Prostate gland (tissue), 2 donors: ENCODE measurements around the gene SGCD. TPM values are rescaled to one million over a fixed set of nuclear protein-coding genes. Genes with fewer than 3 reads are reported as not detected.
A peak's percentile ranks its signal among the peaks of the same experiment; 100 is the strongest.

Experiments
- DNase-seq: peaks from one replicate; pipeline ENCODE4 v3.0.0-alpha.2; 2019; ENCODE audit warnings: low spot score
- H3K27ac ChIP-seq, 2 donors: fragments of 200-600 bp; sonication (generic); 2 replicates each; pipeline ENCODE4 v1.5.1; 2017 to 2019
- H3K27me3 ChIP-seq: fragments of 200-600 bp; sonication (generic); replicated peaks from 2 replicates; pipeline ENCODE4 v1.5.1; 2019; ENCODE audit not compliant: insufficient read depth
- H3K36me3 ChIP-seq, 2 donors: fragments of 200-600 bp; sonication (generic); 1 replicate in 1 of 2; 2 replicates in 1 of 2; pipeline versions ENCODE4 v1.5.1 to v1.8.1; 2017 to 2019
- H3K4me1 ChIP-seq: fragments of 200-600 bp; sonication (generic); replicated peaks from 2 replicates; pipeline ENCODE4 v1.5.1; 2019
- H3K4me3 ChIP-seq, 2 donors: fragments of 200-600 bp; sonication (generic); 2 replicates each; pipeline ENCODE4 v1.5.1; 2017 to 2019
- H3K9me3 ChIP-seq: fragments of 200-600 bp; sonication (generic); 2 replicates; pipeline ENCODE4 v1.5.1; 2017
- CTCF ChIP-seq, 4 experiments: fragments of 200-600 bp in 2 of 4; fragments of 450-650 bp in 2 of 4; sonication (generic) in 2 of 4; IDR thresholded peaks; 1 replicate in 3 of 4; 2 replicates in 1 of 4; pipeline ENCODE4 v1.5.1; 2016 to 2019; ENCODE audit warnings: antibody characterized with exemption in 4 of 4, mild to moderate bottlenecking in 2 of 4, moderate library complexity in 2 of 4
- POLR2A ChIP-seq: fragments of 450-650 bp; IDR thresholded peaks from one replicate; pipeline ENCODE4 v1.6.1; 2016; ENCODE audit warnings: antibody characterized with exemption, mild to moderate bottlenecking
- POLR2AphosphoS5 ChIP-seq: sonication (generic); formaldehyde crosslinking; IDR thresholded peaks from one replicate; pipeline ENCODE4 v1.6.1; 2017; ENCODE audit warnings: antibody characterized with exemption
- WGBS: methylation state at CpG from one replicate; pipeline ENCODE4 v1.1.5; 2018; 5-methylcytosine and 5-hydroxymethylcytosine counted together
- intact Hi-C: fragments of 100-400 bp; cut with DNase I; formaldehyde crosslinking; loops from one replicate; pipeline ENCODE4 v1.14.2; 2022
- total RNA-seq, 2 donors: library from RNA; depleted of rRNA; stranded (reverse); fragments of >200 nt; gene quantifications; one replicate each; pipeline ENCODE4 v1.1.0, GENCODE V29; 2016

The SGCD gene
- total RNA-seq, 2 donors from 2014 or later: 3.2 to 3.6 TPM

GRCh38 chr5:156532921-156533320 is 206.0 kb downstream of the SGCD start:
- TF ChIP-seq POLR2AphosphoS5 (peak; percentile 53), CTCF (IDR thresholded peaks at IDR 0.05) (no peak), POLR2A (no peak)
- no peak overlapping the region for H3K4me3 ChIP-seq
- peak; percentile 4 for DNase-seq
- H3K4me1 ChIP-seq: no peaks in the 10 kb centered on the region
- H3K36me3 ChIP-seq: no peaks in the 10 kb centered on the region
- H3K9me3 ChIP-seq: no peaks in the 10 kb centered on the region
- H3K27ac ChIP-seq: no peak overlapping the region
- 68% methylated on average over 4 of the region's 4 CpGs for WGBS
- intact Hi-C loops: no loop called here
- H3K27me3 ChIP-seq: no peaks in the 10 kb centered on the region

GRCh38 chr5:156534085-156534484 is 207.1 kb downstream of the SGCD start:
- 75% methylated on average over 2 of the region's 2 CpGs for WGBS
- no peak overlapping the region for H3K4me3 ChIP-seq
- no peaks in the 10 kb centered on the region for H3K9me3 ChIP-seq
- intact Hi-C loops: no loop called here
- H3K27me3 ChIP-seq: no peaks in the 10 kb centered on the region
- H3K27ac ChIP-seq: no peak overlapping the region
- H3K36me3 ChIP-seq: no peaks in the 10 kb centered on the region
- H3K4me1 ChIP-seq: no peaks in the 10 kb centered on the region
- TF ChIP-seq POLR2A: no peak
- no peak for TF ChIP-seq CTCF (IDR thresholded peaks at IDR 0.05)
- no peak for TF ChIP-seq POLR2AphosphoS5
- DNase-seq: no peak

GRCh38 chr5:156534906-156535485 is 208.0 kb downstream of the SGCD start:
- no peak for TF ChIP-seq POLR2AphosphoS5
- TF ChIP-seq POLR2A: no peak
- TF ChIP-seq CTCF (IDR thresholded peaks at IDR 0.05): no peak
- no peaks in the 10 kb centered on the region for H3K27me3 ChIP-seq
- no peak overlapping the region for H3K27ac ChIP-seq
- no peaks in the 10 kb centered on the region for H3K9me3 ChIP-seq
- no peak overlapping the region for H3K4me3 ChIP-seq
- intact Hi-C loops: no loop called here
- H3K36me3 ChIP-seq: no peaks in the 10 kb centered on the region
- no peaks in the 10 kb centered on the region for H3K4me1 ChIP-seq
- 73% methylated on average over 2 of the region's 2 CpGs for WGBS
- DNase-seq: no peak

GRCh38 chr5:156540491-156540890 is 213.5 kb downstream of the SGCD start:
- no peaks in the 10 kb centered on the region for H3K4me1 ChIP-seq
- H3K27me3 ChIP-seq: no peaks in the 10 kb centered on the region
- no peaks in the 10 kb centered on the region for H3K36me3 ChIP-seq
- intact Hi-C loops: no loop called here
- no peak for DNase-seq
- TF ChIP-seq POLR2AphosphoS5 (no peak), POLR2A (no peak), CTCF (IDR thresholded peaks at IDR 0.05) (no peak)
- WGBS: 76% methylated on average over 3 of the region's 3 CpGs
- no peak overlapping the region for H3K27ac ChIP-seq
- H3K9me3 ChIP-seq: no peaks in the 10 kb centered on the region
- no peak overlapping the region for H3K4me3 ChIP-seq

GRCh38 chr5:156541582-156541981 is 214.6 kb downstream of the SGCD start:
- no peak overlapping the region for H3K27ac ChIP-seq
- no peaks in the 10 kb centered on the region for H3K9me3 ChIP-seq
- no peaks in the 10 kb centered on the region for H3K27me3 ChIP-seq
- no peak for DNase-seq
- intact Hi-C loops: no loop called here
- 60% methylated on average over 2 of the region's 2 CpGs for WGBS
- no peaks in the 10 kb centered on the region for H3K4me1 ChIP-seq
- no peak overlapping the region for H3K4me3 ChIP-seq
- TF ChIP-seq POLR2A (no peak), POLR2AphosphoS5 (no peak), CTCF (IDR thresholded peaks at IDR 0.05) (no peak)
- no peaks in the 10 kb centered on the region for H3K36me3 ChIP-seq
